Measurements from ENCODE around the gene CRTC3.
"Not testable (repeated sequence)": the region's sequence is repeated elsewhere in the genome, so short reads cannot be mapped to it uniquely, and the experiment has no call there.

DNA sequence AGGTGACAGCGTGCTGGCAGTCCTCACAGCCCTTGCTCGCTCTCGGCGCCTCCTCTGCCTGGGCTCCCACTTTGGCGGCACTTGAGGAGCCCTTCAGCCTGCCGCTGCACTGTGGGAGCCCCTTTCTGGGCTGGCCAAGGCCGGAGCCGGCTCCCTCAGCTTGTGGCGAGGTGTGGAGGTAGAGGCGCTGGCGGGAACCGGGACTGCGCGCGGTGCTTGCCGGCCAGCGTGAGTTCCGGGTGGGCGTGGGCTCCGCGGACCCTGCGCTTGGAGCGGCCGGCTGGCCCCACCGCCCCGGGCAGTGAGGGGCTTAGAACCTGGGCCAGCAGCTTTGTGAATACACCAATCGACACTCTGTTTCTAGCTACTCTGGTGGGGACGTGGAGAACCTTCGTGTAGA, 18.9 kb upstream of the CRTC3 start:
- not testable (repeated sequence) for TF ChIP-seq EZH2 (IDR thresholded peaks at IDR 0.05; ENCODE audit: borderline replicate concordance, low read depth, low read length, poor library complexity, severe bottlenecking)
- TF ChIP-seq, protein P1, sequence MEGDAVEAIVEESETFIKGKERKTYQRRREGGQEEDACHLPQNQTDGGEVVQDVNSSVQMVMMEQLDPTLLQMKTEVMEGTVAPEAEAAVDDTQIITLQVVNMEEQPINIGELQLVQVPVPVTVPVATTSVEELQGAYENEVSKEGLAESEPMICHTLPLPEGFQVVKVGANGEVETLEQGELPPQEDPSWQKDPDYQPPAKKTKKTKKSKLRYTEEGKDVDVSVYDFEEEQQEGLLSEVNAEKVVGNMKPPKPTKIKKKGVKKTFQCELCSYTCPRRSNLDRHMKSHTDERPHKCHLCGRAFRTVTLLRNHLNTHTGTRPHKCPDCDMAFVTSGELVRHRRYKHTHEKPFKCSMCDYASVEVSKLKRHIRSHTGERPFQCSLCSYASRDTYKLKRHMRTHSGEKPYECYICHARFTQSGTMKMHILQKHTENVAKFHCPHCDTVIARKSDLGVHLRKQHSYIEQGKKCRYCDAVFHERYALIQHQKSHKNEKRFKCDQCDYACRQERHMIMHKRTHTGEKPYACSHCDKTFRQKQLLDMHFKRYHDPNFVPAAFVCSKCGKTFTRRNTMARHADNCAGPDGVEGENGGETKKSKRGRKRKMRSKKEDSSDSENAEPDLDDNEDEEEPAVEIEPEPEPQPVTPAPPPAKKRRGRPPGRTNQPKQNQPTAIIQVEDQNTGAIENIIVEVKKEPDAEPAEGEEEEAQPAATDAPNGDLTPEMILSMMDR (conservative IDR thresholded peaks at IDR 0.05; ENCODE audit: low read depth, low read length), result not testable (repeated sequence)

All from A673 (cell line).